Right lobe of liver (tissue), 6 donors: ENCODE results near the gene CPN2. TPM values are rescaled to one million over a fixed set of nuclear protein-coding genes. Genes with fewer than 3 reads are reported as not detected.

Experiments
- ATAC-seq, 4 donors: fragments of 200-7000 bp; cut with Tn5 transposase; one replicate each; pipeline ENCODE4 v1.9.1; 2020; ENCODE audit warnings: mild to moderate bottlenecking in 4 of 4, moderate library complexity in 4 of 4
- DNase-seq, 3 donors: peaks; one replicate each; pipeline ENCODE4 v3.0.0-alpha.2; 2020
- H3K27ac ChIP-seq, 3 donors: fragments of 200-600 bp; one replicate each; pipeline ENCODE4 v1.8.0; 2022
- H3K27me3 ChIP-seq, 2 donors: fragments of 200-600 bp; one replicate each; pipeline ENCODE4 v1.8.0; 2022
- H3K36me3 ChIP-seq, 4 donors: fragments of 200-600 bp; sonication (generic) in 1 of 4; one replicate each; pipeline versions ENCODE4 v1.5.1 to v1.8.0; 2017 to 2022; ENCODE audit warnings: control low read depth in 1 of 4
- H3K4me1 ChIP-seq, 4 donors: fragments of 200-600 bp; sonication (generic) in 1 of 4; one replicate each; pipeline versions ENCODE4 v1.5.1 to v1.8.0; 2017 to 2022; ENCODE audit warnings: control low read depth in 1 of 4
- H3K4me3 ChIP-seq, 3 donors: fragments of 200-600 bp; one replicate each; pipeline ENCODE4 v1.8.0; 2022
- H3K9me3 ChIP-seq, 4 donors: fragments of 200-600 bp; sonication (generic) in 1 of 4; one replicate each; pipeline versions ENCODE4 v1.5.1 to v1.8.0; 2017 to 2022; ENCODE audit warnings: control low read depth in 1 of 4
- POLR2A ChIP-seq: fragments of 450-650 bp; IDR thresholded peaks from one replicate; pipeline ENCODE4 v1.6.1; 2017; ENCODE audit warnings: antibody characterized with exemption, mild to moderate bottlenecking
- WGBS: methylation state at CpG from one replicate; pipeline ENCODE4 v1.1.6; 2018; ENCODE audit warnings: low coverage, low lambda C conversion rate; ENCODE audit not compliant: insufficient coverage; ENCODE audit errors: missing lambda C conversion rate; 5-methylcytosine and 5-hydroxymethylcytosine counted together
- intact Hi-C, 2 donors: fragments of 100-400 bp; cut with DNase I; formaldehyde crosslinking; loops; one replicate each; pipeline versions ENCODE4 v1.11.2 to v1.14.1; 2022
- total RNA-seq, 6 experiments: library from RNA; depleted of rRNA in 2 of 6; stranded (reverse); fragments of >200 nt in 2 of 6; fragmentation: NEBNext Ultra II Directional in 3 of 6; extraction: Animal tissue kit (Norgen Biotek cat#: 25700) in 3 of 6; gene quantifications; one replicate each; pipeline versions ENCODE4 v1.1.0 to v1.2.4, GENCODE V29; 2016 to 2023
- TF ChIP-seq, protein P1 (sequence below), 4 donors: fragments of 200-600 bp in 3 of 4; fragments of 450-650 bp in 1 of 4; IDR thresholded peaks; one replicate each; pipeline versions ENCODE4 v1.5.1 to v1.8.0; 2016 to 2022; ENCODE audit warnings: antibody characterized with exemption in 4 of 4, mild to moderate bottlenecking in 2 of 4
- donor health status: DM: no; HTN: yes; CAD: no.
- donor health status: DM: no; HTN: no; CAD: no.
- donor health status: DM: no; HTN: no; CAD: no.
- donor health status: DM: no; HTN: yes; CAD: no.
- donor health status: DM: no; HTN: yes; CAD: no.

CPN2 gene
- total RNA-seq, 6 experiments from 2014 or later, result 173 to 307 (median 202) TPM

DNA sequence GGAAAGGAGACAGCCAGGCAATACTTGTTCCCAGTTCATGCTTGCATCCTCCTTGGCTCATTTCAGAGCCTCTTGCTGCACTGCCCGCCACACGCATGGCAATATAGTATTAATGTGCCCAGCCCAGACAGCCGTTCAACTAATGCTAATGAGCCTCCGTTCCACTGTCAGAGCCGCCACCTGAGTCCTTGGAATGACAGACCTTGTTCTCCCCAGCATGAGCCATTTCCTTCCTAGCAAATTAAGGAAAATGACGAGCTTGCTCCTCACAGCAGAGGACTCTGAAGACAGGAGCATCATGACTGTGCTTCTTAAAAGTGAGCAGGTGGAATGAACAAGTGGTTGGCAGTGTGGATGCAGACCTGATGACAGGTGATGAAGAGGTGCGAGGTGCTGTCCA, 29.2 kb upstream of the CPN2 start:
- Histone ChIP-seq H3K27ac (no peak overlapping the region), H3K27me3 (no peaks in the 10 kb centered on the region), H3K4me3 (no peak overlapping the region), H3K9me3 (no peaks in the 10 kb centered on the region), H3K4me1 (no peaks in the 10 kb centered on the region), H3K36me3 (no peaks in the 10 kb centered on the region)
- intact Hi-C loops, result no loop called here
- no peak for TF ChIP-seq POLR2A
- TF ChIP-seq, protein P1, sequence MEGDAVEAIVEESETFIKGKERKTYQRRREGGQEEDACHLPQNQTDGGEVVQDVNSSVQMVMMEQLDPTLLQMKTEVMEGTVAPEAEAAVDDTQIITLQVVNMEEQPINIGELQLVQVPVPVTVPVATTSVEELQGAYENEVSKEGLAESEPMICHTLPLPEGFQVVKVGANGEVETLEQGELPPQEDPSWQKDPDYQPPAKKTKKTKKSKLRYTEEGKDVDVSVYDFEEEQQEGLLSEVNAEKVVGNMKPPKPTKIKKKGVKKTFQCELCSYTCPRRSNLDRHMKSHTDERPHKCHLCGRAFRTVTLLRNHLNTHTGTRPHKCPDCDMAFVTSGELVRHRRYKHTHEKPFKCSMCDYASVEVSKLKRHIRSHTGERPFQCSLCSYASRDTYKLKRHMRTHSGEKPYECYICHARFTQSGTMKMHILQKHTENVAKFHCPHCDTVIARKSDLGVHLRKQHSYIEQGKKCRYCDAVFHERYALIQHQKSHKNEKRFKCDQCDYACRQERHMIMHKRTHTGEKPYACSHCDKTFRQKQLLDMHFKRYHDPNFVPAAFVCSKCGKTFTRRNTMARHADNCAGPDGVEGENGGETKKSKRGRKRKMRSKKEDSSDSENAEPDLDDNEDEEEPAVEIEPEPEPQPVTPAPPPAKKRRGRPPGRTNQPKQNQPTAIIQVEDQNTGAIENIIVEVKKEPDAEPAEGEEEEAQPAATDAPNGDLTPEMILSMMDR (IDR thresholded peaks at IDR 0.05), result no peak
- ATAC-seq (no peak), DNase-seq (peak in 1 of 3 donors; percentile 9)
- WGBS, result 44% methylated on average over 1 of the region's 7 CpGs

DNA sequence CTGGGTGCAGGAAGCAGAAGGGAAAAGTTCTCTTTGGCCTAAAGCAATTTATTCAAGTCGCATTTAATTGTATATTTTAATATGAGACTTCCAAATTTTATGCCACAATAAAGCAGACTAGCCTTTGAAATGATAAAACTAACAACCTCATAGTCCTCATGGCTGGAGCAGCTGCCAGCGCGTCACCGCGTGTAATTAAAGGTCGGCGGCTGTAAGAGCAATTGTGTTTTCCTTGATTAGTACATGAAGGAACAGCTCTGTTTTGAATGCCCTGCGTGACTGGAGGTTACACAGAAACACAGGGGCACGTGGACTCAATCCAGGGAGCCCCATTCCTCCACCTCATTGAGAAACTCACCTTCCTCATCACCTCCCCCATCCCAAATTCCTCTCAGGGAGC, 28.5 kb upstream of the CPN2 start:
- Histone ChIP-seq H3K36me3 (no peaks in the 10 kb centered on the region), H3K4me1 (no peaks in the 10 kb centered on the region), H3K4me3 (no peak overlapping the region), H3K9me3 (no peaks in the 10 kb centered on the region), H3K27ac (no peak overlapping the region), H3K27me3 (no peaks in the 10 kb centered on the region)
- ATAC-seq (no peak), DNase-seq (peak in 1 of 3 donors; percentile 15)
- TF ChIP-seq POLR2A, result no peak
- TF ChIP-seq, protein P1 (IDR thresholded peaks at IDR 0.05), result no peak
- intact Hi-C loops, result no loop called here
- WGBS, result 79% methylated on average over 9 of the region's 9 CpGs

DNA sequence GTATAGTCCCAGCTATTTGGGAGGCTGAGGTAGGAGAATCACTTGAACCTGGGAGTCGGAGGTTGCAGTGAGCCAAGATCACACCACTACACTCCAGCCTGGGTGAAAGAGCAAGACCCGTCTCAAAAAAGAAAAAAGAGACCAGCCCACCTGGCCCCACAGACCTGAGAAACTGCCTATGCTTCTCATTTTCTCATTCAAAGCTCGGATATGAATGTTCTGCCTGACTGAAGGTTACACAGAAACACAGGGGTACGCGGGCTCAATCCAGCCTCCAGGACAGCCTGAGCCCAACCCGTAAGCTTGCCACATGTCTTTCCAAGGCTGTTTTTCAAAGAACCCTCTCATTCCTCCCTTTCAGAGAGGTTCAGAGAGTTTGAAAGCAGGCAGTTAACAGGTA, 28.1 kb upstream of the CPN2 start:
- Histone ChIP-seq H3K27me3 (no peaks in the 10 kb centered on the region), H3K36me3 (no peaks in the 10 kb centered on the region), H3K4me1 (no peaks in the 10 kb centered on the region), H3K27ac (no peak overlapping the region), H3K4me3 (no peak overlapping the region), H3K9me3 (no peaks in the 10 kb centered on the region)
- intact Hi-C loops, result no loop called here
- DNase-seq, result no peak
- WGBS, result 76% methylated on average over 4 of the region's 6 CpGs
- ATAC-seq, result no peak
- no peak for TF ChIP-seq POLR2A
- TF ChIP-seq, protein P1 (IDR thresholded peaks at IDR 0.05), result no peak

DNA sequence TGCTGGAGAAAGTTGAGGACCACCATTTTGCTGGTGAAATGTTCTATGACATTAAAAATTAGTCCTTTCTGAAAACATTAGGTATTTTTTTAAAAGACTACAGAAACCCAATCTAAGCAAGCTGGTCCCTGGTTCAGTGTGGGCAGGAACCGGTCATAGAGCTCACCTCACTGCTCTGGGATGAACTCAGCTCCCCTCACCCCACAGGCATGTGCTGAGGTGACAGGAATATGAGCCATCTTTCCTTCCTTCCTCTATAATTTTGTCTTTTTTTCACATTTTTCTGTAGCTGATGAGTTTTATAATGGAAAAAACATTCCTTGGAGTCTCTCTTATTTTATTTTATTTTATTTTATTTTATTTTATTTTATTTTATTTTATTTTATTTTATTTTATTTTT, 26.6 kb upstream of the CPN2 start:
- H3K27ac ChIP-seq, result no peak overlapping the region
- WGBS, result 78% methylated on average over 1 of the region's 1 CpG
- peak in 1 of 3 donors; percentile 17 for DNase-seq
- ATAC-seq, result no peak
- intact Hi-C loops, result no loop called here
- no peaks in the 10 kb centered on the region for H3K4me1 ChIP-seq
- no peak overlapping the region for H3K4me3 ChIP-seq
- no peaks in the 10 kb centered on the region for H3K36me3 ChIP-seq
- no peaks in the 10 kb centered on the region for H3K9me3 ChIP-seq
- H3K27me3 ChIP-seq, result no peaks in the 10 kb centered on the region
- TF ChIP-seq, protein P1 (IDR thresholded peaks at IDR 0.05), result no peak
- no peak for TF ChIP-seq POLR2A

DNA sequence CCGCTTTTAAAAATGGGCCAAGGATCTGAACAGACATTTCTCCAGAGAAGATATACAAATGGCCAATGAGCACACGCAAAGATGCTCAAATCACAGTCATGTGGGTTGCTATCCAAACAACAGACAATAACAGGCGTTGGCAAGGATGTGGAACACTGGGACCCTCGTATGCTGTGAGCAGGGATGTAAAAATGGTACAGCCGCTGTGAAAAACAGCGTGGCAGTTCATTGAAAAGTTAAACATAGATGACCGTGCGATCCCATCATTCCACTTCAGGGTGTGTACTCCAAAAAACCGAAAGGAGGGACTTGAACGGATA, 25.1 kb upstream of the CPN2 start:
- H3K27ac ChIP-seq, result no peak overlapping the region
- H3K27me3 ChIP-seq, result no peaks in the 10 kb centered on the region
- no peak overlapping the region for H3K4me3 ChIP-seq
- intact Hi-C loops, result no loop called here
- DNase-seq, result no peak
- H3K36me3 ChIP-seq, result no peaks in the 10 kb centered on the region
- ATAC-seq, result no peak
- no peaks in the 10 kb centered on the region for H3K4me1 ChIP-seq
- WGBS, result 69% methylated on average over 4 of the region's 10 CpGs
- no peaks in the 10 kb centered on the region for H3K9me3 ChIP-seq
- TF ChIP-seq, protein P1 (IDR thresholded peaks at IDR 0.05), result no peak
- no peak for TF ChIP-seq POLR2A
